GM19452 (cell line): ENCODE results near the gene OSBPL2.

Experiments
- ATAC-seq: cut with Tn5 transposase; IDR thresholded peaks from one replicate; pipeline ENCODE4 v1.9.1; 2021; ENCODE audit not compliant: unreplicated experiment

Gene OSBPL2

DNA sequence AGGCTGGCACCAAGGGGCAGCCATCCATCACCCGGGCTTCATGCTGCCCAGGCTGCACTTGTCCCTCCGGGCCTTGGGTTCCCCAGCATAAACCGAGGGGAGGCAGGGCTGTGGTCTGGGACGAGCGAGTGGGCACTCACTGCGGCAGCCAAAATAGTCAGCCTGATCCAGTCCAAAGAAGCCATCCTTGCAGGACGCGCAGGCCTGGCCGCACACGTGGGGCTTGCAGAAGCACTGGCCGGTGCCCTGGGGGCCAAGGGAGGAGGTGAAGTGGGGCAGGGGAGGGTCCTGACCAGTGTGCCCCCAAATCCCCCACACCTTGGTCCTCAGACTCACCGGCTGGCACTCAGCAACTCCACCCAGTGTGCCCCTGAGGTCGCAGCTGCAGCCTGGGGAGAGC, 96.6 kb downstream of the OSBPL2 start:
- ATAC-seq = no peak

DNA sequence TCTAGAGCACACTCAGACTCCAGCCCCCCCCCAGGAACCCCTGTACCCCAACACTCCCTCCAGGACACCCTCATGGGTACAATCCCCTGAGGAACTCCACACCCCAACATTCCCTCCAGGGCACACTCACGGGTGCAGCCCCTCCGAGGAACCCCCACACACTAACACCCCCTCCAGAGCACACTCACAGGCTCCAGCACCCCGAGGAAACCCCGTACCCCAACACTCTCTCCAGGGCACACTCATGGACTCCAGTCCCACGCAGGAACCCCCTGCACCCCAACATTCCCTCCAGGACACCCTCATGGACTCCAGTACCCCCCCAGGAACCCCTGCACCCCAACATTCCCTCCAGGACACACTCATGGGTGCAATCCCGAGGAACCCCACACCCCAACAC, 97.2 kb downstream of the OSBPL2 start:
- no peak for ATAC-seq

DNA sequence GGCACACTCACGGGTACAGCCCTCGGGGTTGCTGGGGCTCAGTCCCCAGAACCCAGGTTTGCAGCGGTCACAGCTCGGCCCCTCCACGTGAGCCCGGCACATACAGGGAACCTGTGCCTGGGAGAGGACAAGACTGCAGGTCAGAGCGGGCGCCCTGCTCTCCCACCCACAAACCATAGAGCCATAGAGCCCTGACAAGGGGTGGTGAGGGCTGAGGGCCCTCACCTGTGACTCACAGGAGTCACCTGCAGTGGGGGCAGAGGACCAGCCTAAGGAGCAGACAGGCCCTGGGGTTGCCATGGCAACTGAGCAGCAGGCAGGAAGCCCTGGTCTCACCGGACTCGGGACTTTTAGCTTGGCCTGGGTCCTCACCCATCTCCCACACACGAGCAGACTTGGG, 98.0 kb downstream of the OSBPL2 start:
- no peak for ATAC-seq

DNA sequence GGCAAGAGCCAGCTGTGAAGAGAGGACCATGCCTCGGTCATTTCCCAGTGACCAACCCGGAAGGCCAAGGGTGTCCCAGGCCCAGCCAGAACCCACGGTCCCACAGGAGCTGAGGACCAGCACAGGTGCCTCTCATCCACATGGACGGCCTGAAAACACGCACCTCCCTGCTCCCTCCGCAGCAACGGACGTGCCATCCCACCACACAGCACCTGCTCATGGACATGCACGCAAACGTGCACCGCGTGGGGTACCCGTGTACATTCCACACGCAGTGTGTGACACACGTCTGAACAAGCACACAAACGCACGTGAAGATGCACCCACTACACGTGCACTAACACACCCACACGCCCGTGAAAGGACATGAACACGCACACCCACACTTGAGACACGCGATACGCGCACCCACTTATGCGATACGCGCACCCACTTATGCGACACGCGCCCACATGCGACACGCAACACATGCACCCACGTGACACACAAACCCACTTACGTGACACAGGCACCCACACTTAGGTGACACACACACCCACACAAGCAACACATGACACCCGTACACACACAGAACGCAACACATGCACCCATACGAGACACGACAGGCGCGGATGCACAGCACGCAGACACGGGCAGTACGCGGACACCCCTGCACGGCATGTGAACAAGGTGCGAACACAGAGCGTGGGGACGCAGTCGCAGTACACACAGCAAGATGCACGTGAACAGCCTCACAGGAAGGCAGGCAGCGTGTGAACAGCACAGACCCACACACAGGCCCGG, 98.6 kb downstream of the OSBPL2 start:
- ATAC-seq = no peak

DNA sequence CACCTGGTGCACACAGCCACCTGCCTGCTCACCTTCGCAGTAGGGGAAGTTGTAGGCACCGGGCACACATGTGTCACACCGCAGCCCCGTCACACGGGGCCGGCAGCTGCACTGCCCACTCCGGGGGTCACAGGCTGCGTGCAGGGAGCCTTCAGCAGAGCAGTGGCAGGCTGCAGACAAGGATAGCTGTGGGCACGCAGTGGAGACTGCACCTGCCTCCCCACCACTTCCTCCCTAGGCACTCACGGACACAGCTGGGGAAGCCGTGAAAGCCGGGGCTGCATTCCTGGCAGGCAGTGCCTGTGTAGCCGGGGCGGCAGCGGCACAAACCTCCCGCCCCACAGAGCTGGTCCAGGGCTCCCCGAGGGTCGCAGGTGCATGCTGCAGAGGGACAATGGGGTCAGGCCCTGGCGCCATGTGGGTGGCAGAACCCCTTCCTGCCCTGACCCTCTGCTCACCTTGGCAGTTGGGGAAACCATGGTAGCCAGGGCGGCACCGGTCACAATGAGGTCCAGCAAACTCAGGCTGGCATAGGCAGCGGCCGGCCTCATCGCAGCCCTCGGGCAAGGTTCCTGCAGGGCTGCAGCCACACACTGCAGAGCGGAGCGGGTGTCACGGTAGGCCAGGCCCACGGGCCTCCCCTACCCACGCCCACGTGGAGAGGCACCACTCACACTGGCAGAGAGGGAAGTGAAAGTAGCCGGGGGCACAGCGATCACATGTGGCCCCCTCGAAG, 99.4 kb downstream of the OSBPL2 start:
- ATAC-seq = peak; percentile 60

DNA sequence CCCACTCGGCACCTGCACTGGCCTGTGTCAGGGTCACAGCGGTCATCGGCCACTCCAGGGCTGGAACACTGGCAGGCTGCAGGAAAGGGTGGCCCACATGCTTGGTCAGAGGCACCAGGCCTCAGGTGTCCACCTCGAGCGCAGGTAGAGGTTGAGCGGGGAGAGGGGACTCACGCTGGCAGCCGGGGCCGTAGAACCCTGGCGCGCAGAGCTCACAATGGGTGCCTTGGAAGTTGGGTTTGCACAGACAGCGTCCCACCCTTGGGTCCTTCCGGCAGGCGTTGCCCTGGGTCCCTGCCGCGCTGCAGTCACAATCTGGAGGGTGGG, 99.9 kb downstream of the OSBPL2 start:
- no peak for ATAC-seq

DNA sequence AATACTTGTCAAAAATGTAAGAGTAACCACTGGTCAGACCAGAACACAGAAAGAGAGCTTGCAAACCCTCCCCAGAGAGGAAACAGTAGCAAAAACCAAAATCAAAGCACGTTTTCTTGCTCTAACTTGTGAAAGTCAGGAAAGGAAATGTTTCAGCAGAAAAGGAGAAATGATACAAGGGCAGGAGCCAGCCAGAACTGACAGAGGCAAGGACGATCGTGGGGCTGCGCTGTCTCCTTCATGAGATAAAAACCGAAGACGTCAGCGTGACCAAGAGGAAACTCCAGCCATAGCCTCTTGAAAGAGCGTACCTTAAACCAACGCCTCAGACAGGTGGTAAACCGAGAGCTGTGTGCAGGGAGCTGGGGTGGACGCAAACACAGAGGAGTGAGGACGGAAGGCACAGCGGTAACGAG, 101.3 kb downstream of the OSBPL2 start:
- peak; percentile 63 for ATAC-seq

DNA sequence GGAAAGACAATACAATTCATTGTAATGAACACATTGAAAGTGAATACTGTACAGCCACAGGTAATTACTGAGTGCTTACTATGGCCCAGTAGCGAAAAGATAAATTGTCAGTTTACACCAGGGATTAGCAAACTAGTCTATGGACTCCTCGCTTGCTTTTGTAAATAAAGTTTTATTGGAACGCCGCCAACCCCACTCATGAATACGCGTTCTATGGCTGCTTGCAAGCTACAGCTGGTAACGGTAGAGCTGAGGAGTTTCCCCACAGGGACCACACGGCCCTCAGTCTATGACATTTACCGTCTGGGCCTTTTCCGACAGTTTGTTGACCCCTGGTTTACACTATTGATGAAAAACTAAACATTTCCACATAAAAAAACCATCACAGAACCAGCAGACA, 104.6 kb downstream of the OSBPL2 start:
- ATAC-seq = no peak

DNA sequence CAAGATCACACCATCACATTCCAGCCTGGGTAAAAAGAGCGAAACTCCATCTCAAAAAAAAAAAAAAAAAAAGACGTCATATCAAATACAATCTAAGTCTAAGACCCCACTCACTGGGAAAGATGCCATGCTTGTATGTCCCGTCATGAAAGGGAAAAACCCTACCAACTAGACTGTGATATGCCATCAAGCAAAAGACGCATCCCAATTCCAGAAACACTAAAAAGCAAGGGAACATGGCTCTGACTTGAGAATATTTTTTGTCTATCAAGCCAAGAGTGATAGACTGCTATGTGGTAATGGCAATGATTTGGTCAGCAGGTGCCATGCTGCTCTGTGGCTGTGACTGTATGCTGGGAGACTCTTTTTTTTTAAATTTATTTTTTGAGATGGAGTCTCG, 105.8 kb downstream of the OSBPL2 start:
- ATAC-seq = no peak

DNA sequence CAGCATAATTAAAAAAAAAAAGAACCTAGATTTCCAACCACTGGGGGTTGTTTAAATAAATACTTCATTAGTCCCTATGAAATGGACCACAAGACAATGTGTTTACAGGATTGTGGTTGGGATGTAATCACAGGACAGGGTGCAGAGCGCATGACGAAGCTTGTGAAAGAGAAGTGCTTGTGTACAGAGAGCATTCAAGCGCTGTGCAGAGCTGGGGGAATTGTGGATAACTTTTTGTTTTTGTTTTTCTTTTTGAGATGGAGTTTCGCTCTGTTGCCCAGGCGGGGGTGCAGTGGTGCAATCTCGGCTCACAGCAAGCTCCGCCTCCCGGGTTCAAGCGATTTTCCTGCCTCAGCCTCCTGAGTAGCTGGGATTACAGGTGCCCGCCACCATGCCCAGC, 106.5 kb downstream of the OSBPL2 start:
- no peak for ATAC-seq
